ENCODE data around the gene ADAMTS17. TPM values are rescaled to one million over a fixed set of nuclear protein-coding genes. Genes with fewer than 3 reads are reported as not detected.
A peak's percentile ranks its signal among the peaks of the same experiment; 100 is the strongest.

Gene ADAMTS17
- total and polyA plus RNA-seq, 11 donors: 0.30 to 2.4 (median 1.2) TPM

DNA sequence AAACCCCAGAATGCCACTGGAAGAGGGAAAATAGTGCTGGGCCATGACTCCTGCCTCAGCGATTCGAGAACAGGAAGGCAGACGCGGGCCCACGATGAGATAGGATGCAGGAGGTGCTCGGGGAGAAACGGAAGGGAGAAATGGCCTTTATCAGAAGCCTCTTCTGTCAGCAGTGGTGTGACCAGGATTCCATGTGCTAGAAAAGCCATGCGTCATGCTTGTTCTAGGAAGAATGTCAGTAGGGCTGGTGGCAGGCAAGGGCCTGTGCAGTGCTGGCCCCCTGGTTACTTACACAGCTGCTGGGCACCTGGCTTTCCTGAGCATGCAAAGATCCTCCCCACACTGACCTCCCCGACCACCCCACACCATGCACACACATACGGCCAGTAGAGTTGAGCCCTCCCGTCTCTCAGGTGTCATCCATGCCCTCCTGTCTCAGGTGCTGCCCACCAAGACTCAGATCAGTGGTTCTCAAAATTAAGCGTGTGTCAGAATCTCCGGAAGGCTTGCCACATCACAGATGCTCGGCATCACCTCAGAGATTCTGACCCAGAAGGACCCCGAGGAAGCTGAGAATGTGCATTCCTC is 106.7 kb downstream of the ADAMTS17 start:
- DNase-seq (peak in 1 of 5 donors; percentile 51), ATAC-seq (peak; percentile 63 to 76 (median 68))
- intact Hi-C loops (cut with DNase I): no loop called here
- Histone ChIP-seq H3K27ac (peak overlapping the region in 5 of 12 donors; percentile 31 to 50 (median 33)), H3K36me3 (no peaks in the 10 kb centered on the region), H3K4me1 (peaks cover 0 to 21% (median 11%) of the 10 kb centered on the region in 12 donors), H3K27me3 (no peaks in the 10 kb centered on the region), H3K9me3 (no peaks in the 10 kb centered on the region), H3K4me3 (no peak overlapping the region)
- no peak for TF ChIP-seq POLR2A (IDR thresholded peaks at IDR 0.05)
- TF ChIP-seq, protein P1, sequence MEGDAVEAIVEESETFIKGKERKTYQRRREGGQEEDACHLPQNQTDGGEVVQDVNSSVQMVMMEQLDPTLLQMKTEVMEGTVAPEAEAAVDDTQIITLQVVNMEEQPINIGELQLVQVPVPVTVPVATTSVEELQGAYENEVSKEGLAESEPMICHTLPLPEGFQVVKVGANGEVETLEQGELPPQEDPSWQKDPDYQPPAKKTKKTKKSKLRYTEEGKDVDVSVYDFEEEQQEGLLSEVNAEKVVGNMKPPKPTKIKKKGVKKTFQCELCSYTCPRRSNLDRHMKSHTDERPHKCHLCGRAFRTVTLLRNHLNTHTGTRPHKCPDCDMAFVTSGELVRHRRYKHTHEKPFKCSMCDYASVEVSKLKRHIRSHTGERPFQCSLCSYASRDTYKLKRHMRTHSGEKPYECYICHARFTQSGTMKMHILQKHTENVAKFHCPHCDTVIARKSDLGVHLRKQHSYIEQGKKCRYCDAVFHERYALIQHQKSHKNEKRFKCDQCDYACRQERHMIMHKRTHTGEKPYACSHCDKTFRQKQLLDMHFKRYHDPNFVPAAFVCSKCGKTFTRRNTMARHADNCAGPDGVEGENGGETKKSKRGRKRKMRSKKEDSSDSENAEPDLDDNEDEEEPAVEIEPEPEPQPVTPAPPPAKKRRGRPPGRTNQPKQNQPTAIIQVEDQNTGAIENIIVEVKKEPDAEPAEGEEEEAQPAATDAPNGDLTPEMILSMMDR (IDR thresholded peaks at IDR 0.05): no peak
- 48 to 61% (median 53%) methylated on average over 14 to 15 of the region's 15 CpGs for WGBS, 4 donors

DNA sequence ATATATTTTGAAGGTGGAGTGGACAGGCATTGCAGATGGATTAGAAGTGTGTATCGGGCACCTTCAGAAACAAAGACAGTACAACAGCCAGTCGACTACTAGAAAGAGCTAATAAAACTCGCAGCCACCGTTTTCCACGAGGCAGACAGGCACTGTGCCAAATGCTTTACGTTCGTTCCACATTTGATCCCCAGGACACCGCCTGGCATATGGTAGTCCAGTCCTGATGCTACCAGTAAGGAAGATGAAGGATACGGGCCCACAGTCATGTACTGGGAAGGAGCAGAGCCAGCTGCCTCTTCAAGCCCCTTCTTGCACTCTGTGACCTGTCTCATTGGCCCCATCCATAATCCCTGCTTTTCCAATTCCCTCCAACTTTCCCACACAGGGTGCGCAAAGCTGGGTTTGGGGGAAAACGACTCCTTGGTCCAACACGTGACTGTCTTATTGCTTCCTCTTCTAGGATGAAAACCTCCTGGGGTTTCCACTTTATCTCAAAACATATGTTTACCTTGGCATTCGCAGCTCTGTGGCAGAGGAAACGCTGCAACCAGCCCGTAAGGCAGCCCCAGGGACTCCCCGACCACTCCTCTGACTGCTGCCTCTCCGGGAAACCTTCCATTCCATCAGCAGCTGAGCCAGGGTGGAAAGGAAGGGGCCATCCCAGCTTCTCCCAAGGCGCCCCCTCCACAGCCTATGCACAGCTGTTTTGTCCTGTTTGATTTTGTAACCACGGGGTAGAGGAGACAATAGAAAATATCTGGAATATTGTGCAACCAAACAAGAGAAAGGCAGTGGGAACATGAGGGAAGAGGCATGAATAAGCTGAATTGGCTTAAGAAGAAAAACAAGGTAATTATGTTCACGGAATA is 107.4 kb downstream of the ADAMTS17 start:
- WGBS, 4 donors: 46 to 57% (median 51%) methylated on average over 19 to 20 of the region's 20 CpGs
- Histone ChIP-seq H3K4me3 (no peak overlapping the region), H3K27ac (peak overlapping the region in 6 of 12 donors; percentile 31 to 50 (median 38)), H3K27me3 (no peaks in the 10 kb centered on the region), H3K36me3 (no peaks in the 10 kb centered on the region), H3K4me1 (peaks cover 0 to 21% (median 11%) of the 10 kb centered on the region in 12 donors), H3K9me3 (no peaks in the 10 kb centered on the region)
- TF ChIP-seq, protein P1 (IDR thresholded peaks at IDR 0.05): no peak
- TF ChIP-seq POLR2A (IDR thresholded peaks at IDR 0.05): no peak
- DNase-seq (peak; percentile 50 to 81 (median 63)), ATAC-seq (peak; percentile 48 to 90 (median 80))
- intact Hi-C loops (cut with DNase I): no loop called here

DNA sequence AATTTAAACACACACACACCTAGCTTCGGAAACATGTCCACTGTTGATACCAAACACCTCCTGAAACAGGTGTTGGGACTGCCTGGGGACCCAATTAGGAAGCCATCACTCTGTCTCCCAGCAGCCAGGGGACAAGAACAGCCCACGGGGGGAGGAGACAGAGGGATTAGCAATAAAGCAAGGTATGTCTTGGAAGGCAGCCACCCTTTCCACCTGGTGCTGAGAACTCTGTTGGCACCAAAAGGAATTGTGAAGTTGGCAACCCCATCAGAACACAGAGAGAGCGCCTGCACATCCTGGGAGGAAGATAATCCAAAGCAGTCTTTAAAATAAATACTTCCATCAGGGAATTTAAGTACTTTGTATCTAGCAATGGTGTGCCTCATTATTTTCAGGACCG is 111.0 kb downstream of the ADAMTS17 start:
- no peaks in the 10 kb centered on the region for H3K9me3 ChIP-seq
- 84 to 88% (median 86%) methylated on average over 4 of the region's 4 CpGs for WGBS, 4 donors
- ATAC-seq (no peak), DNase-seq (no peak)
- no peak overlapping the region for H3K27ac ChIP-seq
- no peaks in the 10 kb centered on the region for H3K27me3 ChIP-seq
- TF ChIP-seq, protein P1 (IDR thresholded peaks at IDR 0.05): no peak
- TF ChIP-seq POLR2A (IDR thresholded peaks at IDR 0.05): no peak
- H3K4me3 ChIP-seq: no peak overlapping the region
- H3K36me3 ChIP-seq: no peaks in the 10 kb centered on the region
- intact Hi-C loops (cut with DNase I): no loop called here
- peaks cover 0 to 20% (median 11%) of the 10 kb centered on the region in 12 donors for H3K4me1 ChIP-seq

Data from heart left ventricle (tissue), 16 donors.